ENCODE measurements around the gene ARHGAP32.
"Not testable (repeated sequence)": the region's sequence is repeated elsewhere in the genome, so short reads cannot be mapped to it uniquely, and the experiment has no call there.

ARHGAP32 gene

DNA sequence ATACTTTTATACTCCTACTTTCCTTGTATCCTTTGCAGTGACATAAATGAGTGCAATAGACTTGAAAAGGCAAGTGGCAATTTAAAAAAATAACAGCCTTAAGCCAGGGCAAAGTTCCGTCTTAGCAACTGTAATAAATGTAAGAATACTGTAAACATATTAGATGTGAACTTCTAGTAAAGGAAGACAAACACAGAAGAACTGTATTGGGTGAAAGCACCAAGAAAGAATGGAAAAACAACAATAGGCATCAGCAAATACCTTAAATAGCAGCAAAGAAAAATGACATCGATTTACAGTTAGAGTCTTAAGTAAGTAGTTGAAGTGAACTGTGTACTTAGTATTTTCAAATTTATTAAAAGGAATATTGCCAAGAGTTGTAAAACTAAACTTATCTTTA lies 174.0 kb downstream of the ARHGAP32 start:
- DNase-seq = no peak

DNA sequence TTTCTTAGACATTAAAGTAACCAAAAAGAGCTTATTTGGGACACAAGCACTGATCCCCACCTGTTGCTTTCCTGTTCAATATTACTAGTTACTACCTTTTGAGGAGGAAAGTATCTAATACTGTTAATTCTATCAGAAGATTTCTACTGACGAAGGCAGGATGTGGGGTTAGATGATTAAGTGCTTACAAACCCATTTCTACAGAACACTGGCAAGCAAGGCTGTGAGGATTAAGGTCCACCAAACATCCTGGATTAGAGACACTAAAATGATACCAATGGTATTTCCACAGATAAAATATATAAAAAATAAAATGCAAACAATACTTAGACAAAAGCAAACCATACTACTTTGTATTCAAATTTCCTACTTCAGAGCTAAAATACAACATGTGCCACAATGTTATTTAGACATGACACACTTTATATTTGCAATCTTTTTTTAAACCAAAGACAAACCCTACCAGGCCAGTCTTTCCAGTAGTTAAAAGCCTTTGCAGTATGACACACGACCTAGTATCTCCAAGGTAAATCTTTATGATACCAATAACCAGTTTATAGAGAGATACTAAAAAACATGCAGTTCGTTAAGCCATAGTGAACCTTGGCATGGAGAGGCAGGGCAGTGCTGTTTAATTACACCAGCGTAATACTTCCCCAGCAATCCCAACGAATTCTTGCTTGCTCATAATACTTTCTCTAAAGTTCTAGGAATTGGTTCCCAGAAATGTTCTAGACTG lies 178.2 kb downstream of the ARHGAP32 start:
- DNase-seq = no peak

DNA sequence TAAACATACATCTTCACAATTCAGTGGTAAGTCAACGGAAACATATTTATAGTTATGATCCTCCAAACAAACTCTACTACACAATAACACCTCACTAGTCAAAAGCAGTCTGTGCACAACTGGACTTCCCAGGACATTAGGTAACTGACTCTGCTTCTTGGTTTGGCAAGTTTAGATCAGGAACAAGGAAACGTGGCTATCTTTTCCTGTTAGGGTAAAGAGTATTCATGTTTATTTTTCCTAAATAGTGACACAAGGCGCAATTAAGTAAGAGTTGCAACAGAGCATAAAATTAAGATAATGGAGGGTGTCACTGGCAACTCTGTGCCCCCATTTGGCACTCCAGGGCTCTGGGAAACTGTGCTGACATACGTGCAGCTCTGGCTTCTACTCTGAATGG lies 179.2 kb downstream of the ARHGAP32 start:
- no peak for DNase-seq

DNA sequence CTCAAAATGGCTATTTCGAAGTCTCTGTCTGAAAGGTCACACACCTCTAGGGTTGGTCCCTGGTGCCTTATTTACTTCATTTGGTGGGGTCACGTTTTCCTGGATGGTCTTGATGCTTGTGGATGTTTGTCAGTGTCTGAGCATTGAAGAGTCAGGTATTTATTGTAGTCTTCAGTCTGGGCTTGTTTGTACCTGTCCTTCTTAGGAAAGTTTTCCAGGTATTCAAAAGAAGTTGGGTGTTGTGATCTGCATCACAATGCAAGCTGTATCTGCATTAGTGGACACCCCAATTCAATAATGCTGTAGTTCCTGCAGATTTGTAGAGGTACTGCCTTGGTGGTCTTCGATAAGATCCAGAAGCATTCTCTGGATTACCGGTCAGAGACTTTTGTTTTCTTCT lies 186.0 kb downstream of the ARHGAP32 start:
- DNase-seq = no peak

DNA sequence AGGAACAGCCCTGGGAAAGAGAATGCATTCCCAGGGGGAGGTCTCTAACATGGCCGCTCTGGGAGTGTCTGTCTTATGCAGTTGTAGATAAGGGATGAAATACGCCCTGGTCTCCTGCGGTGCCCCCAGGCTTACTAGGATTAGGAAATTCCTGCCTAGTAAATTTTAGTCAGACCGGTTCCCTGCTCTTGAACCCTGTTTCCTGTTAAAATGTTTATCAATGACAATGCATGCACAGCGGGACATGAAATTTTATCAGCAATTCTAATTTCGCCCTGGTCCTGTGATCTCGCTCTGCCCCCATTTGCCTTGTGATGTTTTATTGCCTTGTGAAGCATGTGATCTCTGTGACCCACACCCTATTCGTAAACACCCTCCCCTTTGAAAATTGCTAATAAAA lies 193.0 kb downstream of the ARHGAP32 start:
- DNase-seq = not testable (repeated sequence)

DNA sequence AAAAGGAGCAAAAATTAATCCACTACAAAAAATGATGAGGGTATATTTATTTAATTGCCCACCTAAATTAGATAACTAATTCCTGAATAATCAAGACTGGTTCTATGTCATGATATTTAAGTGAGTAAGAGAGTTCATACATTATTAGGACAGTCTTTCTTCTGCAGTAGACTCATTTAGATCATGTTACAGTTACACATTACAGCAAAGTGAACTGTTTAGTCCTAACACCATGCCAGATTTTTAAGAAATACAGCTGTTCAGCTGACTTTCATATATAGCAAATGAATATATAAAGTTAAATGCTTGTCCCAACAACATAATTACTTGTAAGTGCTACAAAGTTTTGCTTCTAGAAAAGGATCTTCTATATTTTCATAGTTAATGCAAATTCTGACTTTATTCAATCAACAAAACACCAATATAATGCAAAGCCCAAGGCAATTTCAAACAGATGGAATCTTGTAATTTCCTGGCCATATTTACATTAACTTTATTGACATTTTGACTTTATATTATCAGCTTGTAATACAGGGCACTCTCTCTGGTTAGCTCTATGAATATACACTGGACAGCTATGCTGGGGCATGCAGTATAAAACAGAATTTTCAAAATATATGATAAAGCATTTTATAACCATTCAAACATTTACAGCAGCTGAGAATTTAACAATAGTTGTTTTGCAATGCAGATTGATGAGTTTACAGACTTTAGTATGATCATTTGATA lies 203.7 kb downstream of the ARHGAP32 start:
- DNase-seq = peak in 1 of 2 experiments; percentile 24

DNA sequence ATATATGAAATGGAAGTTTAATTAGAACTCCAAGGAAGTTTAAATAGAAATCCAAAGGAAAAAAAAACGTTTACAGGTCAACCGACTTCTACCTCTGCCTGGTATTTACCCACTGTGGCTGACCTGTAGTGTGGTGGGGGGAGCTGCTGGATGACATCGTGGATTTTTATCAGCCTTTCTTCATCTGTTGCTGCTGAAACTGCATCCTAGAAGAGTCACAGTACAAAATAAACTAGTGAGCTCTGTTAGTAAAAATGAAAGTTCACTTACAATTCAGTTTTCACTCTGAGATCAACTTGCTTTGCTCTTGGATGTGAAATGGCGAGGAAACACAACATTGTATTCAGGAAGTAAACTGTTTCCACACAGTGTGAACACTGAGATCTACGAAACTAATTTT lies 206.2 kb downstream of the ARHGAP32 start:
- DNase-seq = no peak

DNA sequence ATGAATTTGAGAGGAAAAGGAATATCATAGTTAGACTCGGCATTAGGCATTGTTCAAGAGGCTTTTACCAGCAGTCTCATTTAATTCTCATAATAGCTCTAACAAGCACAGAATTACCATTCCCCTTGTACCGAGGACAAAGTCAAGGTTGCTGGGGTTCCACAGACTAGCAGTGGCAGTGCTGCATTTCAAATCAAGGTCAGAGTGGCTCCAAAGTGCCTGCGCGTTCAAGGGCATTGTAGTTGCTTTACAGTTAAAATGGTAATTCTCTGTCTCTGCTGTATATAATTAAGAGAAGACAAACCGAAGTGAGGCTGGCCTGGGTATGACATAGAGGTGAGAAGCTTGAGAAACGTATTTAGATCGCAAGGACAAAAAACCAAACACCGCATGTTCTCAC lies 209.1 kb downstream of the ARHGAP32 start:
- peak in 1 of 2 experiments; percentile 31 for DNase-seq

DNA sequence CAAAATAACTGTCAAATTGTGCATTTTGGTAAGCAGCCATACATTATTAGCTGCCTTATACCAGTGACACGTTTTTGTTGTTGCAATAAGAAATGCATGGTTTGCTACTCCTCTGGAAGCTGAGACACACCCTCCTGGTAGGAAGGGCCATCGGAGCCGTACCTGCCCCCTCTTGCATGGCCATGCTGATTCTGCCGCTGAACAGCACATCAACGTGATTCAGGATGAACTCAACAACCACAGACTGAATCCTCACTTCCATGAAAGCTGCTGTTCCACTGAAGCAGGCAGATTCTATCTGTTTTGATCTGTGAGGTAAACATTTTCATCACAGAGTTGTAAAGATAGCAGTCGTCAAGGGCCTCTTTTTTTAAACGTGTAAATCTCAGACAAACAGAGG lies 210.9 kb downstream of the ARHGAP32 start:
- no peak for DNase-seq

DNA sequence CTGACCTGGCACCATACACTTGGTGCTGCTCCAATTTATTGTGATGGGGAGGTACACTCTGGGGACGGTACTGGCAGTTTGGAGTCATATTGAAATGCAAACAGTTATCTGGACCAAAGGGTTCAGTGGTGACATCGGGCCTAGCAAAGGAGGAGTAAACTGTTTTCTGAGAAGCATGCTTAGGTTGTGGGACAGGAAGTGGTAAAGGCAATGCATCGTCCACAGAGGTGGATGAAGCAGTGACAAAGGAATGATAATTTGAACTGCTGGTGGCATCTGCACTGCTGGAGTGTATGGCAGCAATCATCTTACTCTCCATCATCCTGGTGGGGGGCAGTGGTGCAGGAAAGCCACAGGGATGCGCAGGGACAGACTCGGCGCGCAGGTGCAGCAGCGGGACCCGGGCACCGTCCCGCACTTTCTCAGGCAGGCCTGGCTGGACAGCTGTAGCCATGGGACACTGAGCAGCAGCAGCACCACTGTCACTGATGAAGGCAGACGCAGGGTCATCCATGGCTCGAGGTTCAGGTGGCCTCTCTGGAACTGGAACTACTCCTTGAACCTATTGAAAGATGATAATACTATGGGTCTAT lies 221.4 kb downstream of the ARHGAP32 start:
- no peak for DNase-seq

DNA sequence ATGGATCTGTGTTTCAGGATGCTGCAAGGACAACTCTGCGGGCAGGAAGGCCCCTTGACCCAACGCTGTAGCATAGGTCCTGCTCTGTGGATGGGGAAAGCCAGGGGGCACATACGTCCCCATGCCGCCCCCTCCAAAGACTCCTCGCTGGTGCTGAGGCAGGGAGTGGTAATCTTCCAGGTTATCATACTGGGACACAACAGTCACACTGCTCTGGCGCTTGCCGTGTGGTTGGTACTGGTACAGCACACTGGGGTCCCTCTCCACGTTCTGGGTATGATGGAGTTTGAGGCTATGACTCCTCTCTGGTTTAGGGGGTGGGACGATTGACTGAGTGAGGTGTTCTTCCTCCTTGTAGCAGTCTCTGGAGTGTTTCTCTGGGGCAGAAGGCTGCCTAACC lies 223.2 kb downstream of the ARHGAP32 start:
- DNase-seq = peak in 1 of 2 experiments; percentile 20

DNA sequence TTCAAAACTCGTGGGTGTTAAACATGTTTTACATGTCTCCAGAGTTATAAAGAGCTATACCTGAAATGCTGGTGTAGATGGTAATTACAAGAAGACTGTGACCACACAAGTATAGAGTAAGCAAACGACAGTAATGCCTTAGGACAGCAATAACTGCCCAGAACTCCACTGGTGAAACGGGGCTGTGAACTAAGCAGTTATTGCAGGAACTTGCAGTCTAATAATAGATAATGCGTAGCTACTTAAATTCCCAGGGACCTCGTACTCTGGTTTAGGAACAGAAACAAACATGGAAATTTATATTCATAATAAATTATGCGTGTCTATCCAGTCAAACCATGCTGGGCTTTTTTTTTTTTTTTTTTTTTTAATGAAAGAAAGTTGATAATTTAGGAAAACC lies 224.5 kb downstream of the ARHGAP32 start:
- DNase-seq = no peak

DNA sequence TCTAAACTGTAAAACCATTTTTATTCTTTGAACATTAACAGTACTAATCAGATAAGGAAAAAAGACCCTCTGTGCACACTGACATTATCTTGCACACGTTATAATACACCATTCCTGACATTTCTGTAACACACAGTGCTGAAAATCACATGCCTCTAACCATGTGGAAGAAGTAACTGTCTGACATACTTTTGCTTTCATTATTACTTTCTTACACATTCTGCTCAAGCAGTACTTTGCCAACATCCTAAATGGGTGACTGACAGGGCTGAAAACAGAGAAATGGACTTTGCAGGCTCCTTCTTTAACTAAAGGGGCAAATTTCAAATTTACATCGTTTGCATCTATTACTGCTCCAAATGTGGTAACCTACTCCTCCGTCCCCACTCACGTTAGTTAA lies 226.6 kb downstream of the ARHGAP32 start:
- DNase-seq = no peak

DNA sequence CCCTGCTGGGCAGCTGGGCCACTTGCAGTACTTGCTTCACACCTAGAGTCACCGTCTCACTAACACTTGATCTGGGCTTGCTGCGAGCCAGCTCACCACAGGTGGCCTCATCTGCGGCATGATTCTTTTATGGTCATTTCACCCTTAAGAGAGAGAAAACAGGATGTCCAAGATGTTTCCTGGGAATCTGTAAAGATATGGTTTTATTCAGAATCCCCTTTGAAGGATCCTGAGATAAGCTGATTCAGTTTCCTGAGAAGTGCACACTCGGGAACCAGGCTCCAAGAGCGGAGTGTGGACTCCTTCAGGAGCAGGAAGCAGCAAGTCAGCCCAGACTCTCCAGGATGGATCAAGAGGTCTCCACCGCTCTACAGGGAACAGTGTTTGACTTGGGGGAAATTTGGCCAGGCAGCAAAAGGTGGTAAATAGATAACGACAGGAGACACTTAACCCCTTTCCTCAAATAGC lies 227.6 kb downstream of the ARHGAP32 start:
- DNase-seq = no peak

DNA sequence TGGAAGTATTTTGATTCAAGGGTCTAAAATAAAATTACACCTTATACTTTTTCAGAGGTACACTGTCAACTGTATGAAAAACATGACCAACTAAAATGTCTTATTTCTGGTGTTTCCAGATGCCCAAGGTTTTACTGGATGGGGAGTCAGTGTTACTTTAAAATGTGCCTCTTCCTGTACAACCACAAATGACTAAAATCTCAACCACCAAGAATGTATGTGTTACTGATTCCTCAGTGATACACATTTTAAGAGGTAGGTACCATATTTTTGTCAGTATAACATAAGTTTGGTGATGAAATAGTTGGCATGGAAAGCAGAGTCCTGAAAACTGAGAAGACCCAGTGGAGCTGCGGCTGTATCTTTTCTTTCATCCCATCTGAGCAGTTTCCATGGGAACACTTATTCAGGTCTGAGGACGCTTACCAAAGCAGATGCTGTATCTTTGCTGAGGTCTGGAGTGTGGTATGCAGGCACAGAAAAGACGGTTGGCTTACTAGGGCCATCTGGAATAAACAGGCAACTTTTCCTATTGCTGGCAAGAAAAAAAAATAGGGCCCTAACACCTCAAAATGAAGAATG lies 228.3 kb downstream of the ARHGAP32 start:
- no peak for DNase-seq

DNA sequence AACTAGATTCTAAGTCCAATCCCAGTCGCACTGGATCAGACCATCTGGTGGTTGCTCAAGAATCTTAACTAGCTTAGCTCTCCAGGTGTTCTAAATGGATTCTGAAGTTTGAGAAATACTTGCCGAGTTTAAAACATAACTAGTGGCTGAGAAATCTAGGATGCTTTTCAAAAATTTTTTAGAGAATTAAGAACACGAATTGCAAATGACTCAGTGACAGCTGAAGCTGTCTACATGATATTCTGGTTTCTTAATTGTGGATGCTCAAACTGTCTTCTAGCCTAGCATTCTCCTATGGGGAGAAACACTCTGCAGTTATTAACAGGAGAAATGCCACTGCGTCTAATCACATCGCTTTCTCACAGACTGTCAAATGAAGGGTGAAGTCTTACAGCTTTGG lies 229.2 kb downstream of the ARHGAP32 start:
- DNase-seq = no peak

DNA sequence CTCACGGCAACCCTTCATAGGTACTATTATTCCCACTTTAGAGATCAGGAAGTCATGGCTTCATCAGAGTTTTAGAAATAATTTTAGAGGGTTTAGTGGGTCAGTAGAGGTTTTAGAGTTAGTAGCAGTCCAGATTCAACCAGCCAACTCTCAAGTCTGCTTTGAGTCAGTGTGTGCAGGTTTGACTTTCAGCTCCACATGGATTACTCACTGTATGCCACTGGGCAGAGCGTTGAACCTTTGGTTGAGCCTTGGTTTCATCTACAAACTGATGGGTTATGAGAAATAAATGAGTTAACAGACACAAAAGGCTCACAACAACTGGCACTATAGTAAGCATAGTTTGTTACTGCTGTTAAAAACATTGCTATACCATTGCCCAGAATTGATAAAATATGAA lies 230.5 kb downstream of the ARHGAP32 start:
- DNase-seq = no peak

DNA sequence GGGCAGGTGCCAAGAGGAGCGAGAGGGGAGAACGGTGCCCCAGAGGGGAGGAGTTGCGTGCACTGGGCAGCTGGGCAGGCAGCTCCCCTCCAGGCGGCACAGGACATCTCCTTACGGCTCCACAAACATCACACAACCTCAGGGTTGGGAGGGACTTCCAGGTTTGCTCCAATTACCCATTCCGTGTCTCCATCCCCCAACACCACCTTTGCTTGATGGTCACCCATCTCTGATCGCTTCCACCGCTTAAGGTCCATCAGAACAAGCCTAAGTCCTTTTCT lies 235.0 kb downstream of the ARHGAP32 start:
- peak in 1 of 2 experiments; percentile 58 for DNase-seq

DNA sequence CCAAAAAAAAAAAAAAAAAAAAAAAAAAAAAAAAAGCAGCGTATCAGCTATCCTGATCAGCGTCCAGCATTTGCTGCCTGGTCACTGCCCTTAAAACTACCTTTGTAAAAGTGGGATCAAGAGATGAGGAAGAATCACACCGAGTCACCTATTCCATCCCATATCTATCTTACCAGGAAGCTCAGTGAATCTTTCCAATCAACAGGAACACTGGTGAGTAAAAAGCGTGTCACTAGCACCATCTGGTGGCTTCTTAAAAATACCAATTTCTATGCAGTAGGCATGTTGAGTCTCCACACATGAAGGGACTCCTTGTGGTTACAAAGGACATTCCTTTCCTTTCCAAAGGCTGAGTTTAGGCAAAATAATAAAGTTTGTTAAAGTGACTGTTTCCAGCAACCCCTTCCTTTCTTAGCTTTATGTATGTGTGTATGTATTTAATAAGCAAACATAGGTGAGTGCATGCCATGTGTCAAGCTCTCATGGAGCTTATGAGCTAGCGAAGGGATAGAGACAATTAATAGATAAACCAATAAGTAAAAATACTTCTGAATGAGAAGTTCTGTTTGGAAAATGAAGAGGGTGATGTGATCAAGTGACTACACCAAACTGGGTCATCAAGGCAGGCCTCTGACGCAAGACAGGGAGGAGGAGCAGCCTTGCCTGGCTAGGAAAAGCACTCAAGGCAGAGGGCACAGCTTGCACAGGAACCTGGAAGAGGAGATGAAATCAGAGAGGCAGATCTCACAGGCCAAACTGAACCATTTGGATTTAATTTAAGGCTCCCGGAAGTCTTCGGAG lies 235.5 kb downstream of the ARHGAP32 start:
- peak; percentile 93 to 97 for DNase-seq

DNA sequence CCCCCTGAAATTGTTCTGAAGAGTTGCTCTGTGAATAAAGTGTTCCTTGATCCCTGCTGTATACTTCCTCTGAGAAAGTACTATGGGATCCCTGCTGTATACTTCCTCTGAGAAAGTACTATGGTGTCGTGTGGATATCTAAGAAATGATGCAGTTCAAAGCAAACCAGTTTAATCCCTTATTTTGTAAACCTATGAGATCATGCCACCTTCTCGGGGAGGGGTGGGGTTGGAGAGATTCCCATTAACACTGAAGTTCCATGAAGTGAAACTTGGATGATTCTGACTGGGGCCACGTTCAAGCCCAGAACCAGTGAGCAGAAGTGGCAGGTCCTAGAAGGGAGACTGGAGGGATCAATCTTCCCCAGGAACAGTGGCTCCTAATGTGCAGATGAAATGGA lies 236.5 kb downstream of the ARHGAP32 start:
- no peak for DNase-seq

DNA sequence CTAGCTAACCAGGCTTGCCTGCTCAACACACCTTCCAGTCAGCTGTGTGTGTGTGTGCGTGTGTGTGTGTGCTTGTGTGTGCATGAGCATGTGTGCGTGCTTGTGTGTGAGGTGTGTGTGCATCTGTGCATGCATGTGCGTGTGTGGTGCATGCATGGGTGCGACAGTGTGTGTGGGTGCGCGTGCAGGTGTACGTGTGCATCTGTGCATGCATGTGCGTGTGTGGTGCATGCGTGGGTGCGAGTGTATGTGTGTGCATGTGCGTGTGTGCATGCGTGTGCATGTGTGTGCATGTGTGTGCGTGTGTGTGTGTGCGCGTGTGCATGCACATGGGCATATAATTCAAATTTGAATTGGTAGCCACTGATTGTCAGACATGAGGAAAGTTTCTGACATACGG lies 239.0 kb downstream of the ARHGAP32 start:
- no peak for DNase-seq

DNA sequence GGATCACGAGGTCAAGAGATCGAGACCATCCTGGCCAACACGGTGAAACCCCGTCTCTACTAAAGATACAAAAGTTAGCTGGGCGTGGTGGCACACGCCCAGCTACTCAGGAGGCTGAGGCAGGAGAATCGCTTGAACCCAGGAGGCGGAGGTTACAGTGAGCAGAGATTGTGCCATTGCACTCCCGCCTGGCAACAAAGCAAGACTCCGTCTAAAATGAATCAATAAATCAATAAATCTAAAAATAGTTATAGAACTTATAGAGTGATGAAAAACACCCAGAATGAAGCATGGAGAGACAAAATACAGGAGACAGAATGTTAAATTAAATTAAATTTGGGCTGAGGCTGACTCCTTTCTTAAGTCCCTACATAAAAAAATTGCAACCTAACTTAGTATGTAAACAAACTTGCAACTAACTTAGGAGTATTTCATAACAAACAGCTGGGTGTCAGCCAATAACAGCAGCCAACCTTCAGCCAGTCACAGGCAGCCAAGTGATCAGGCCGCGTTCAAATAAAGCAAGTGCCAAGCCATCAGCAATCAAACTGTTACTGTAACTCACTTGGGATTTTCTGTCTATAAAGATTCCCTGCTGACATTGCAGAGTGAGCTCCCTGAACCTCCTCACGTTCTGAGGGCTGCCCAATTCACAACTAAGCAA lies 242.2 kb downstream of the ARHGAP32 start:
- DNase-seq = no peak

DNA sequence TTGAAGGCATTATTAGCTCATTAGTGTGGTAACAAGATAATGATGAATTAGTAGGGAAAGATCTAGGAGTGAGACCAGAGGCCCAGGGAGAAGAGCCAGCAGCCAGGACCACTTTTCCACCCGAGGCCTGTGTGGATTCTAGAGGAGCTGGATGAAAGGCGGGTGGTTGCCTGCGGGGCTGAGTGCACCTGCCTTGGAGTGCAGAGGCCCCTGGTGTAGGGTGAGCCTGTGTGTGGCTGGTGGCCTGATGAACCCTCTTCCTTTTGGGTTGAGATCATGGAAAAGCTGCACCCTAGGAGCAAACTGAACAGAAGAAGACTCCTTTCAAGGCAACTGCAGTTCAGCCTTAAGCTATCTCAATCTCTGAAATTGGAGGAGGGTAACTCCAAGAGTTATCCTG lies 243.5 kb downstream of the ARHGAP32 start:
- peak; percentile 47 to 85 for DNase-seq

All from NCI-H526 (cell line).